ENCODE data around the gene WIZ. TPM values are rescaled to one million over a fixed set of nuclear protein-coding genes. Genes with fewer than 3 reads are reported as not detected.
A peak's percentile ranks its signal among the peaks of the same experiment; 100 is the strongest.

WIZ gene
- total RNA-seq, 2 donors from 2014 or later = 27.3 to 46.3 TPM

- Mint-ChIP-seq H3K36me3 (peaks cover 8% of the 10 kb centered on the region), H3K4me1 (ENCODE audit: low read depth in 2 of 2) (peaks cover 3 to 13% of the 10 kb centered on the region in 2 donors), H3K27me3 (no peaks in the 10 kb centered on the region), H3K9me3 (no peaks in the 10 kb centered on the region), H3K4me3 (no peak overlapping the region), H3K27ac (no peak overlapping the region)
- no peak for ATAC-seq
- no peak for DNase-seq (ENCODE audit: low spot score)
These were observed 24.3 kb downstream of the WIZ start for GRCh38 chr19:15425321-15425950.

GRCh38 chr19:15424692-15425272 lies 25.0 kb downstream of the WIZ start:
- peaks cover 6 to 12% of the 10 kb centered on the region in 2 donors for H3K4me1 Mint-ChIP-seq (ENCODE audit: low read depth in 2 of 2)
- no peaks in the 10 kb centered on the region for H3K27me3 Mint-ChIP-seq
- no peak overlapping the region for H3K4me3 Mint-ChIP-seq
- H3K36me3 Mint-ChIP-seq = peaks cover 8% of the 10 kb centered on the region
- no peak for DNase-seq (ENCODE audit: low spot score)
- no peaks in the 10 kb centered on the region for H3K9me3 Mint-ChIP-seq
- H3K27ac Mint-ChIP-seq = no peak overlapping the region
- no peak for ATAC-seq

- Mint-ChIP-seq H3K27me3 (no peaks in the 10 kb centered on the region), H3K4me3 (no peak overlapping the region), H3K27ac (no peak overlapping the region), H3K36me3 (peaks cover 8% of the 10 kb centered on the region), H3K4me1 (ENCODE audit: low read depth in 2 of 2) (peaks cover 10 to 16% of the 10 kb centered on the region in 2 donors), H3K9me3 (no peaks in the 10 kb centered on the region)
- DNase-seq (ENCODE audit: low spot score) (no peak), ATAC-seq (no peak)
These were observed 25.6 kb downstream of the WIZ start for GRCh38 chr19:15424121-15424520.

- DNase-seq (ENCODE audit: low spot score) = no peak
- Mint-ChIP-seq H3K27me3 (no peaks in the 10 kb centered on the region), H3K9me3 (no peaks in the 10 kb centered on the region), H3K4me3 (no peak overlapping the region), H3K27ac (no peak overlapping the region), H3K36me3 (peaks cover 8% of the 10 kb centered on the region), H3K4me1 (ENCODE audit: low read depth in 2 of 2) (peaks cover 14 to 23% of the 10 kb centered on the region in 2 donors)
- no peak for ATAC-seq
These were observed 26.6 kb downstream of the WIZ start for GRCh38 chr19:15423130-15423529.

- Mint-ChIP-seq H3K4me3 (no peak overlapping the region), H3K9me3 (no peaks in the 10 kb centered on the region), H3K36me3 (peaks cover 8% of the 10 kb centered on the region), H3K27ac (no peak overlapping the region), H3K4me1 (ENCODE audit: low read depth in 2 of 2) (peaks cover 19 to 30% of the 10 kb centered on the region in 2 donors), H3K27me3 (no peaks in the 10 kb centered on the region)
- ATAC-seq (no peak), DNase-seq (ENCODE audit: low spot score) (no peak)
These were observed 27.3 kb downstream of the WIZ start for GRCh38 chr19:15422296-15423075.

- Mint-ChIP-seq H3K36me3 (peaks cover 8% of the 10 kb centered on the region), H3K4me1 (ENCODE audit: low read depth in 2 of 2) (peaks cover 25 to 31% of the 10 kb centered on the region in 2 donors)
- ATAC-seq = no peak
These were observed 28.0 kb downstream of the WIZ start for GRCh38 chr19:15421721-15422260.

GRCh38 chr19:15421136-15421695 lies 28.5 kb downstream of the WIZ start:
- no peak overlapping the region for H3K27ac Mint-ChIP-seq
- H3K4me1 Mint-ChIP-seq (ENCODE audit: low read depth in 2 of 2) = peaks cover 30 to 33% of the 10 kb centered on the region in 2 donors
- H3K4me3 Mint-ChIP-seq = no peak overlapping the region
- no peak for DNase-seq (ENCODE audit: low spot score)
- H3K9me3 Mint-ChIP-seq = no peaks in the 10 kb centered on the region
- H3K36me3 Mint-ChIP-seq = peaks cover 5% of the 10 kb centered on the region
- H3K27me3 Mint-ChIP-seq = no peaks in the 10 kb centered on the region
- no peak for ATAC-seq

More at GRCh38 chr19:15421721-15422260, 28.0 kb downstream of the WIZ start:
- H3K27me3 Mint-ChIP-seq = no peaks in the 10 kb centered on the region
- H3K9me3 Mint-ChIP-seq = no peaks in the 10 kb centered on the region
- no peak overlapping the region for H3K27ac Mint-ChIP-seq
- DNase-seq (ENCODE audit: low spot score) = no peak
- no peak overlapping the region for H3K4me3 Mint-ChIP-seq

GRCh38 chr19:15419413-15420025 lies 30.2 kb downstream of the WIZ start:
- Mint-ChIP-seq H3K4me3 (peak overlapping the region; percentile 95), H3K27me3 (no peaks in the 10 kb centered on the region), H3K9me3 (no peaks in the 10 kb centered on the region), H3K4me1 (ENCODE audit: low read depth in 2 of 2) (peaks cover 32 to 38% of the 10 kb centered on the region in 2 donors), H3K27ac (peak overlapping the region; percentile 90 to 96), H3K36me3 (no peaks in the 10 kb centered on the region)
- ATAC-seq = no peak
- DNase-seq (ENCODE audit: low spot score) = no peak

- ATAC-seq (peak; percentile 97 to 99), DNase-seq (ENCODE audit: low spot score) (peak; percentile 99)
- no peaks in the 10 kb centered on the region for H3K36me3 Mint-ChIP-seq
- no peaks in the 10 kb centered on the region for H3K27me3 Mint-ChIP-seq
- peak within 1 kb of the TSS; percentile 90 to 96 for H3K27ac Mint-ChIP-seq
- no peaks in the 10 kb centered on the region for H3K9me3 Mint-ChIP-seq
- peak within 1 kb of the TSS; percentile 95 for H3K4me3 Mint-ChIP-seq
- peaks cover 32 to 38% of the 10 kb centered on the region in 2 donors for H3K4me1 Mint-ChIP-seq (ENCODE audit: low read depth in 2 of 2)
These were observed 31.0 kb downstream of the WIZ start, which contains the start of gene AKAP8L for GRCh38 chr19:15418579-15419412. AKAP8L (minus strand) TSS chr19:15418988; CDS start chr19:15418923, 65 bp downstream.

GRCh38 chr19:15418231-15418578 lies 31.6 kb downstream of the WIZ start:
- H3K27ac Mint-ChIP-seq = peak overlapping the region; percentile 90 to 96
- peak overlapping the region; percentile 95 for H3K4me3 Mint-ChIP-seq
- peaks cover 32 to 40% of the 10 kb centered on the region in 2 donors for H3K4me1 Mint-ChIP-seq (ENCODE audit: low read depth in 2 of 2)
- ATAC-seq = no peak
- H3K9me3 Mint-ChIP-seq = no peaks in the 10 kb centered on the region
- no peak for DNase-seq (ENCODE audit: low spot score)
- H3K27me3 Mint-ChIP-seq = no peaks in the 10 kb centered on the region
- no peaks in the 10 kb centered on the region for H3K36me3 Mint-ChIP-seq

GRCh38 chr19:15417699-15418098 lies 32.1 kb downstream of the WIZ start:
- H3K4me1 Mint-ChIP-seq (ENCODE audit: low read depth in 2 of 2) = peaks cover 36 to 43% of the 10 kb centered on the region in 2 donors

GRCh38 chr19:15412832-15413231 lies 36.9 kb downstream of the WIZ start:
- no peak for ATAC-seq
- no peak for DNase-seq (ENCODE audit: low spot score)
- peaks cover 22 to 27% of the 10 kb centered on the region in 2 donors for H3K4me1 Mint-ChIP-seq (ENCODE audit: low read depth in 2 of 2)
- no peaks in the 10 kb centered on the region for H3K27me3 Mint-ChIP-seq
- no peaks in the 10 kb centered on the region for H3K9me3 Mint-ChIP-seq
- no peak overlapping the region for H3K4me3 Mint-ChIP-seq
- H3K36me3 Mint-ChIP-seq = no peaks in the 10 kb centered on the region
- H3K27ac Mint-ChIP-seq = peak overlapping the region in 1 of 2 donors; percentile 62

More at GRCh38 chr19:15417699-15418098, 32.1 kb downstream of the WIZ start:
- H3K27ac Mint-ChIP-seq = peak overlapping the region; percentile 90 to 96
- H3K9me3 Mint-ChIP-seq = no peaks in the 10 kb centered on the region
- no peaks in the 10 kb centered on the region for H3K36me3 Mint-ChIP-seq
- peak overlapping the region; percentile 95 for H3K4me3 Mint-ChIP-seq
- no peak for ATAC-seq
- DNase-seq (ENCODE audit: low spot score) = no peak
- H3K27me3 Mint-ChIP-seq = no peaks in the 10 kb centered on the region
